Measurements from ENCODE around the gene CHSY3.

DNA sequence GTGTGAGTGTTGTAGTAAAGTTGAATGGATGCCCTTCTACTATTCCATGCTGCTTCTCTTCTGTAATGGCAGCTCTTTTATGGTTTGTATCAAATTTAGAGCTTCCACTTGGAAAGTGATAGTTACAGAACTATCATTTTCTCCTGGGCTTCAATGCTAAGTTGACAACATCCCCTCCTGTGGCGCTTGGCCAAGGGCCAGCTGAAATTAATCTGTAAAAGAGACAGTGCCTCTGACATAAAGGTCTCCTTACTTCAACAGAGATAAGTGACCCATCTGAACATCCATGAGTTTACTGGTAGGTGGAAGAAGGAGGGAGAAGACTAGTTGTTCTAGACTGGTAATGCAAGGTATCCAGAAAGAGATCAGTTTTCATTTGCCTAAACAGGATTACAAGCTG, 39.7 kb downstream of the CHSY3 start:
- TF ChIP-seq, protein P1, sequence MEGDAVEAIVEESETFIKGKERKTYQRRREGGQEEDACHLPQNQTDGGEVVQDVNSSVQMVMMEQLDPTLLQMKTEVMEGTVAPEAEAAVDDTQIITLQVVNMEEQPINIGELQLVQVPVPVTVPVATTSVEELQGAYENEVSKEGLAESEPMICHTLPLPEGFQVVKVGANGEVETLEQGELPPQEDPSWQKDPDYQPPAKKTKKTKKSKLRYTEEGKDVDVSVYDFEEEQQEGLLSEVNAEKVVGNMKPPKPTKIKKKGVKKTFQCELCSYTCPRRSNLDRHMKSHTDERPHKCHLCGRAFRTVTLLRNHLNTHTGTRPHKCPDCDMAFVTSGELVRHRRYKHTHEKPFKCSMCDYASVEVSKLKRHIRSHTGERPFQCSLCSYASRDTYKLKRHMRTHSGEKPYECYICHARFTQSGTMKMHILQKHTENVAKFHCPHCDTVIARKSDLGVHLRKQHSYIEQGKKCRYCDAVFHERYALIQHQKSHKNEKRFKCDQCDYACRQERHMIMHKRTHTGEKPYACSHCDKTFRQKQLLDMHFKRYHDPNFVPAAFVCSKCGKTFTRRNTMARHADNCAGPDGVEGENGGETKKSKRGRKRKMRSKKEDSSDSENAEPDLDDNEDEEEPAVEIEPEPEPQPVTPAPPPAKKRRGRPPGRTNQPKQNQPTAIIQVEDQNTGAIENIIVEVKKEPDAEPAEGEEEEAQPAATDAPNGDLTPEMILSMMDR (IDR thresholded peaks at IDR 0.05), result no peak
- no peak for TF ChIP-seq POLR2A (IDR thresholded peaks at IDR 0.05)
